Tibial artery (tissue), 4 donors: ENCODE data around the gene TP53TG5.

Experiments used
- DNase-seq, 2 donors: peaks; one replicate each; pipeline ENCODE4 v3.0.0-alpha.2; 2019
- H3K27ac ChIP-seq, 2 donors: fragments of 200-600 bp; sonication (generic) in 1 of 2; 1 replicate in 1 of 2; 2 replicates in 1 of 2; pipeline ENCODE4 v1.5.1; 2018 to 2019; ENCODE audit warnings: mild to moderate bottlenecking in 1 of 2
- H3K27me3 ChIP-seq, 2 donors: fragments of 200-600 bp; sonication (generic) in 1 of 2; one replicate each; pipeline versions ENCODE4 v1.5.1 to v1.6.0; 2016 to 2019
- H3K36me3 ChIP-seq, 3 donors: fragments of 200-600 bp; sonication (generic) in 2 of 3; one replicate each; pipeline ENCODE4 v1.5.1; 2016 to 2019; ENCODE audit warnings: mild to moderate bottlenecking in 2 of 3
- H3K4me1 ChIP-seq, 4 donors: fragments of 200-600 bp; sonication (generic) in 2 of 4; 1 replicate in 3 of 4; 2 replicates in 1 of 4; pipeline ENCODE4 v1.5.1; 2016 to 2019
- H3K4me3 ChIP-seq, 2 donors: fragments of 200-600 bp; sonication (generic) in 1 of 2; 1 replicate in 1 of 2; 2 replicates in 1 of 2; pipeline ENCODE4 v1.5.1; 2018 to 2019; ENCODE audit warnings: mild to moderate bottlenecking in 2 of 2
- H3K9me3 ChIP-seq, 3 donors: fragments of 200-600 bp; sonication (generic) in 1 of 3; one replicate each; pipeline ENCODE4 v1.5.1; 2016 to 2019
- CTCF ChIP-seq, 2 experiments: fragments of 200-600 bp in 1 of 2; fragments of 450-650 bp in 1 of 2; IDR thresholded peaks; one replicate each; pipeline ENCODE4 v1.5.1; 2017 to 2019; ENCODE audit warnings: antibody characterized with exemption in 2 of 2, mild to moderate bottlenecking in 1 of 2, moderate library complexity in 1 of 2
- intact Hi-C: fragments of 100-400 bp; cut with DNase I; formaldehyde crosslinking; loops from one replicate; pipeline ENCODE4 v1.15.0; 2023; ENCODE audit warnings: low total_unique reads

TP53TG5 gene

GRCh38 chr20:45362804-45363610, 15.1 kb downstream of the TP53TG5 start, which contains the start of gene SYS1:
Gene SYS1, plus strand, starts transcription at chr20:45363156. Its CDS starts 376 bp downstream, at chr20:45363532.
- peak; percentile 91 to 94 for TF ChIP-seq CTCF (IDR thresholded peaks at IDR 0.05)
- intact Hi-C loops, result loop anchor here (10.0 kb wide), 1 partner anchor 478 kb away; the partner anchor contains the start of gene YWHAB
- H3K36me3 ChIP-seq, result peaks cover 21 to 29% (median 28%) of the 10 kb centered on the region in 3 donors
- H3K27ac ChIP-seq, result peak within 1 kb of the TSS; percentile 86 to 88
- peak within 1 kb of the TSS; percentile 60 to 71 for H3K4me3 ChIP-seq
- no peaks in the 10 kb centered on the region for H3K27me3 ChIP-seq
- H3K9me3 ChIP-seq, result no peaks in the 10 kb centered on the region
- peaks cover 0 to 50% (median 35%) of the 10 kb centered on the region in 4 donors for H3K4me1 ChIP-seq
- DNase-seq, result peak; percentile 98 to 99

- peaks cover 8 to 17% (median 16%) of the 10 kb centered on the region in 3 donors for H3K36me3 ChIP-seq
- H3K27me3 ChIP-seq, result no peaks in the 10 kb centered on the region
- intact Hi-C loops, result loop anchor here (10.0 kb wide), 1 partner anchor 477 kb away; the partner anchor contains the start of gene YWHAB
- peak overlapping the region in 1 of 2 donors; percentile 88 for H3K27ac ChIP-seq
- no peak for TF ChIP-seq CTCF (IDR thresholded peaks at IDR 0.05)
- H3K4me1 ChIP-seq, result peaks cover 0 to 61% (median 44%) of the 10 kb centered on the region in 4 donors
- DNase-seq, result no peak
- H3K4me3 ChIP-seq, result no peak overlapping the region
- no peaks in the 10 kb centered on the region for H3K9me3 ChIP-seq
Measured at GRCh38 chr20:45361793-45362192, 16.3 kb downstream of the TP53TG5 start.

- no peaks in the 10 kb centered on the region for H3K9me3 ChIP-seq
- peaks cover 0 to 56% (median 37%) of the 10 kb centered on the region in 4 donors for H3K4me1 ChIP-seq
- DNase-seq, result peak in 1 of 2 donors; percentile 64
- H3K27me3 ChIP-seq, result no peaks in the 10 kb centered on the region
- H3K4me3 ChIP-seq, result no peak overlapping the region
- TF ChIP-seq CTCF (IDR thresholded peaks at IDR 0.05), result no peak
- H3K27ac ChIP-seq, result peak overlapping the region; percentile 84 to 87
- intact Hi-C loops, result loop anchor here (2.0 to 10.0 kb wide), 2 partner anchors 23 to 475 kb away; partner anchors contain the start of gene YWHAB
- no peaks in the 10 kb centered on the region for H3K36me3 ChIP-seq
Measured at GRCh38 chr20:45359406-45360148, 18.5 kb downstream of the TP53TG5 start.

GRCh38 chr20:45359069-45359405, 19.1 kb downstream of the TP53TG5 start:
- Histone ChIP-seq H3K4me3 (no peak overlapping the region), H3K9me3 (no peaks in the 10 kb centered on the region), H3K4me1 (peaks cover 0 to 52% (median 35%) of the 10 kb centered on the region in 4 donors), H3K36me3 (no peaks in the 10 kb centered on the region), H3K27ac (peak overlapping the region; percentile 84 to 87), H3K27me3 (no peaks in the 10 kb centered on the region)
- TF ChIP-seq CTCF (IDR thresholded peaks at IDR 0.05), result no peak
- peak; percentile 83 to 95 for DNase-seq
- intact Hi-C loops, result loop anchor here (2.0 kb wide), 1 partner anchor 22 kb away; no protein-coding TSS in a partner anchor

- intact Hi-C loops, result loop anchor here (2.0 kb wide), 1 partner anchor 22 kb away; no protein-coding TSS in a partner anchor
- Histone ChIP-seq H3K27ac (peak overlapping the region; percentile 84 to 87), H3K36me3 (no peaks in the 10 kb centered on the region), H3K27me3 (no peaks in the 10 kb centered on the region), H3K4me1 (peaks cover 0 to 47% (median 32%) of the 10 kb centered on the region in 4 donors), H3K4me3 (peak overlapping the region in 1 of 2 donors; percentile 12), H3K9me3 (no peaks in the 10 kb centered on the region)
- peak; percentile 94 to 97 for DNase-seq
- TF ChIP-seq CTCF (IDR thresholded peaks at IDR 0.05), result no peak
Measured at GRCh38 chr20:45358282-45359068, 19.6 kb downstream of the TP53TG5 start.
